H1 (cell line): Measurements from ENCODE around the gene GTF2F2. TPM values are rescaled to one million over a fixed set of nuclear protein-coding genes. Genes with fewer than 3 reads are reported as not detected.

ENCODE experiments used
- CBX8 ChIP-seq: fragments of 300-800, 300-1000 bp; sonication (generic); IDR thresholded peaks from 2 replicates; pipeline ENCODE4 v1.7.1; 2016; ENCODE audit warnings: low read depth, low read length, borderline replicate concordance
- CHD1 ChIP-seq: IDR thresholded peaks from 2 replicates; pipeline ENCODE4 v1.6.1; 2012; ENCODE audit warnings: low read depth, low read length, improper control_type of control experiment
- FOSL1 ChIP-seq: IDR thresholded peaks from 2 replicates; pipeline ENCODE4 v1.6.1; 2011; ENCODE audit warnings: mild to moderate bottlenecking, low read depth, low read length, moderate library complexity; ENCODE audit not compliant: insufficient read depth
- HDAC6 ChIP-seq: IDR thresholded peaks from one replicate; pipeline ENCODE4 v1.7.1; 2012; ENCODE audit warnings: low read depth, mild to moderate bottlenecking, inconsistent platforms, low read length, moderate library complexity
- TBP ChIP-seq: IDR thresholded peaks from 2 replicates; pipeline ENCODE4 v1.6.1; 2011; ENCODE audit warnings: low read depth, low read length, improper control_type of control experiment
- polyA plus RNA-seq, 7 experiments: library from polyadenylated mRNA; depleted of rRNA in 3 of 7; stranded (reverse) in 5 of 7; unstranded in 2 of 7; fragments of >200 nt in 5 of 7; fragments of 200-250 nt in 2 of 7; gene quantifications; 1 replicate in 5 of 7; 2 replicates in 1 of 7; 4 replicates in 1 of 7; pipeline versions ENCODE4 v1.2.1 to v1.2.3, GENCODE V29; 2011 to 2013; ENCODE audit warnings: missing spikeins in 2 of 7, mixed read lengths in 2 of 7
- total RNA-seq: library from RNA; stranded (reverse); fragmentation: NEBNext Ultra II Directional; extraction: Animal tissue kit (Norgen Biotek cat#: 25700); gene quantifications from 2 replicates; pipeline ENCODE4 v1.2.1, GENCODE V29; 2021

GTF2F2 gene
- total and polyA plus RNA-seq, 2 of the 8 experiments (the other 6 are each of a cell fraction or from before 2014, with no cell fraction given): 10.8 to 31.1 TPM

DNA sequence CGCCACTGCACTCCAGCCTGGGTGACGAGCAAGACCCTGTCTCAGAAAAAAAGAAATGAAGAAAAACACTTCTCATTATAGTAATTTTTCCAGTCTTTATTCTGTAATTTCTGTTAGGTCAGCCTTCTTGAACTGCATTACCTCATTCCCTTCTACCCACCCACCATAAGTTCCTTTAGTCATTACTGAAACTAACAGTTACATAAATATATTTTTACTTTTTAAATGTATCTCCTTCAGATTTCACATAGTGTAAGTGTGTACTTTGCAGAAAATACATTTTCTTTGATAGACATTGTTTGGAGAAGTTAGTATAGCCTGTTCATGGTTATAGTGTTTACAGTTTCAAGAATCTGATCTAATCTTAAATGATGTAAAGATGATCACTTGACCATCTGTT lies 112.3 kb downstream of the GTF2F2 start (continued):
- TF ChIP-seq CBX8 (no peak), CHD1 (no peak), FOSL1 (no peak), TBP (no peak), HDAC6 (no peak)
